Stomach smooth muscle (tissue), 2 donors: ENCODE results near the gene KIAA1191.

Experiments
- H3K27ac ChIP-seq: one replicate; pipeline ENCODE4 v1.7.0; 2013; ENCODE audit warnings: mild to moderate bottlenecking, low read length, inconsistent platforms
- H3K27me3 ChIP-seq, 2 donors: one replicate each; pipeline ENCODE4 v1.7.0; 2013; ENCODE audit warnings: low read length in 2 of 2; ENCODE audit not compliant: insufficient read depth in 2 of 2, control insufficient read depth in 1 of 2
- H3K36me3 ChIP-seq, 2 donors: one replicate each; pipeline ENCODE4 v1.7.0; 2013; ENCODE audit warnings: low read length in 2 of 2; ENCODE audit not compliant: control insufficient read depth in 2 of 2, insufficient read depth in 2 of 2
- H3K4me1 ChIP-seq: one replicate; pipeline ENCODE4 v1.7.0; 2013; ENCODE audit warnings: low read length; ENCODE audit not compliant: control insufficient read depth, insufficient read depth
- H3K4me3 ChIP-seq, 2 donors: one replicate each; pipeline ENCODE4 v1.7.0; 2013; ENCODE audit warnings: low read length in 2 of 2
- H3K9ac ChIP-seq, 2 donors: one replicate each; pipeline ENCODE4 v1.7.0; 2013; ENCODE audit warnings: low read length in 2 of 2, mild to moderate bottlenecking in 1 of 2
- H3K9me3 ChIP-seq, 2 donors: one replicate each; pipeline ENCODE4 v1.7.0; 2013; ENCODE audit warnings: low read length in 2 of 2; ENCODE audit not compliant: control insufficient read depth in 2 of 2
- donor health status: healthy.
- donor health status: Pancreatic carcinoma.

Gene KIAA1191

DNA sequence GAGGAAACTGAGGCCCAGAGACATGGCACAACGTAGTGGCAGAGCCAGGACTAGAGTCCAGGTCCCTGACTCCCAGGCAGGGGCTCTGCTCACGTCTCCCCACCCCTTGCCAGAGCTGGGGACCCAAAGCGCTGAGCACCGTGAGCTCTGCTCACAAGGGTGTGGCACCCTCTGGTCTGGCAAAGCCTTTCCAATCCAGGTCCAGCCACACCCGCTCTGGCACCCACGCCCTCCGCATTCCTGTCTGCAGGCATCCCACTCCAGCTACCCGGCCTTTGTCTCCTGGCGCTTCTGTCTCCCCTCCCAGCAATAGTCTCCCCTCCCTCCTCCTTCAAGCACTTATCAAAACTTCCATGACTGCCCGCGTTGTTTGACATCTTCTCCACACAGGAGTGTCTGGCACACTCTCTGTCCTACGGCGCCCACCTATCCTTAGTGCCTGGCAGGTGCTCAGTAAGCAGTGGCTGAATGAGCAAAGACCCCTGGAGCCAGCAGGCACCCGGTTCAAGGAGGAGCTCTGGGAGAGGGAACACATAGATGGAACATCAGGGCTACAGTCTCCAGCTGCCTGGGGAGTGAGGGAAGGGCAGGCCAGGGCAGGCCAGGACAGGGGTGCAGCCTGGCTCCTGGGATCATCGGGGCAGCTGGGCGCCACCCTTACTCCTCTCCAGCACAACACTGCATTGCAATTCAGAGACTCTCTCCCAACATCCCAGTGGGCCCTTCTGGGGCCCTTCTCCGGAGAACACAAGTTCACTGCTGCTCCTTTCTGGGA is 39.0 kb upstream of the KIAA1191 start:
- H3K27ac ChIP-seq, result no peak overlapping the region
- no peaks in the 10 kb centered on the region for H3K27me3 ChIP-seq
- peaks cover 11 to 20% of the 10 kb centered on the region in 2 donors for H3K36me3 ChIP-seq
- H3K9ac ChIP-seq, result no peak overlapping the region
- H3K4me3 ChIP-seq, result no peak overlapping the region
- H3K9me3 ChIP-seq, result no peaks in the 10 kb centered on the region
- H3K4me1 ChIP-seq, result no peaks in the 10 kb centered on the region

DNA sequence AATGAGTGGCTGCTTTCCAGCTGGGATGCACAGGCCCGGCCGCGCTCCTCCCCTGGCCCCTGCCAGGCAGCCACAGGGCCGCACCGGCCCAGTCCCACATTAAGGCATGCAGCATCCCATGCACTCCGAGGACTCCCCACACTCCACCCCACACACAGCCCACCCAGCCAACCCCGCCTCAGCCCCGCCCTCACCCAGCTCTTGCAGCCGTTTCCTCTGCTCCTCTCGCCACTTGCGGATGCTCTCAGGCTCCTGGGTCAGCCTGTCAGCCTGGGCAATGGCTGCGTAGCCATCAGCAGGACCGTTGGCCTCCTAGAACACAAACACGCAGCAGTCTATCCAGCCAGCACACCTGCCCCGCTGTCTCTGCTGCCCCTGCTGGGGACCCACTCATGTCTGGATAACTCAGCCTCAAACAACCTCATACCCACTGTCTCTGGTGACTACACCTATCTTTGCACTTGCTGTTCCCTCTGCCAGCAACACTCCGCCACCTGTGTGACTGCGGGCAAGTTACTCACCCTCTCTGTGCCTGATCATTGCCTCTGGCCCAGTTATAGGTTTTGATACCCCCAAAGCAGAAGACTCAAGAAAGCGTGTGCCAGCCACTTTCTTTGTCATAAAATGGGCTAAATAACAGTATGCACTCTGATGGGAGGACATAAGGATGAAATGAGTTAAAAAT is 36.3 kb upstream of the KIAA1191 start:
- peaks cover 23 to 35% of the 10 kb centered on the region in 2 donors for H3K36me3 ChIP-seq

DNA sequence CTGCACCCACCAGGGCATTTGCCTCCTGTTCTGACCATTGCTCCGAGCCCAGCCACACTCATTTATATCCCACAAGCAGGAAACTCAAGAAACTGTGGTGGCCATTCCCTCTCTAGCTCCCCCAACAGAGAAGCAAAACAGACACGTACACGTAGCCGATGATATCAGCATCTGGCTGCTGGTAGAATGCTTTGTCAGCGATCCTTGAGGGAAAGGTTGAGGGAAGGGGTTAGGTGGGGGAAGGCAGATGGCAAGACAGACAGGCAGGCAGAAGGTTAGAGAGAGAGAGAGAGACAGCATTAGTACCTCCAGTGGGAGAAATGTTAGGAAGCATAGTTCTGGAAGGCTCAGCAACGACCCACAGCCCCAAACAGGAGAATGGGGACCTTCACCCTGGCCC is 34.8 kb upstream of the KIAA1191 start:
- H3K27me3 ChIP-seq, result no peaks in the 10 kb centered on the region
- H3K9ac ChIP-seq, result no peak overlapping the region
- H3K36me3 ChIP-seq, result peaks cover 34 to 45% of the 10 kb centered on the region in 2 donors
- H3K4me1 ChIP-seq, result no peaks in the 10 kb centered on the region
- no peaks in the 10 kb centered on the region for H3K9me3 ChIP-seq
- peak overlapping the region; percentile 11 for H3K27ac ChIP-seq
- H3K4me3 ChIP-seq, result no peak overlapping the region

More for the DNA sequence above, 36.3 kb upstream of the KIAA1191 start:
- H3K27me3 ChIP-seq, result no peaks in the 10 kb centered on the region
- no peaks in the 10 kb centered on the region for H3K9me3 ChIP-seq
- no peaks in the 10 kb centered on the region for H3K4me1 ChIP-seq
- H3K4me3 ChIP-seq, result no peak overlapping the region
- H3K27ac ChIP-seq, result no peak overlapping the region
- H3K9ac ChIP-seq, result no peak overlapping the region

DNA sequence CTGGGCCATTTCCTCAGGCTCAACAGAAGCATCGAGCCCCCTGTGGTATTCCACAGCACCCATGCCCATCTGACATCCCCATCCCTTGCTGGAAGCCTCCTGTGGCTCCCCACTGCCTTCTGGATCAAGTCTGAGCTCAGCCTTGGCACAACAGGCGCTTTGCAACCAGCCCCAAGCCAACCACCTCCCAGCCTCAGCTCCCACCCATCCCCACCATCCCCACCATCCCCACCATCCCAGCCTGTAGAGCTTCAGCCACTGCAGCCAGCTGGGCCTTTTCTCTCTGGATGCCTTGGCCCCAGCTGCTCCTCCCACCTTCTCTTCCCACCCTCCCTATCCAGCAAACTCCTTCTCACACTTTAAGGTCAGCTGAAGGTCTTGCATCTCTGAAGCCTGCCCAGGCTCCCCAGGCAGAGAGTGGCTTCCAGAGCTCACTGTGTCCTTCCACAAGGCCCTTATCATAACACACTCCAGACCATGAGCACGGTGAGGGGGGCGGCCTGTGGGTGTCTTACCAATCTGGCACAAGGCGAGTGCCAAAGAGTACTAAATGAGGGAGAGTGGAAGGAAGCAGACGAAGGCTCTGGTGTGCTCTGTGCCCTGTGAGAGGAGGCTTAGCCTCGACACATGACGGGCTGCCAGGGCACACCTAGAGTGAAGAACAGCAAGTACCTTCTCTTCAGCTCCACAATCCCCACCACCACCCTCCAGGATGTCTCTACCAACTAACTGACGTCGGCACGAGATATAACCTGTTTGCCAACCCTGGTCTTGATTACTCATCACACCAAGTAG is 33.5 kb upstream of the KIAA1191 start:
- Histone ChIP-seq H3K9ac (no peak overlapping the region), H3K27me3 (no peaks in the 10 kb centered on the region), H3K4me3 (no peak overlapping the region), H3K27ac (no peak overlapping the region), H3K4me1 (no peaks in the 10 kb centered on the region), H3K36me3 (peaks cover 37 to 45% of the 10 kb centered on the region in 2 donors), H3K9me3 (no peaks in the 10 kb centered on the region)

DNA sequence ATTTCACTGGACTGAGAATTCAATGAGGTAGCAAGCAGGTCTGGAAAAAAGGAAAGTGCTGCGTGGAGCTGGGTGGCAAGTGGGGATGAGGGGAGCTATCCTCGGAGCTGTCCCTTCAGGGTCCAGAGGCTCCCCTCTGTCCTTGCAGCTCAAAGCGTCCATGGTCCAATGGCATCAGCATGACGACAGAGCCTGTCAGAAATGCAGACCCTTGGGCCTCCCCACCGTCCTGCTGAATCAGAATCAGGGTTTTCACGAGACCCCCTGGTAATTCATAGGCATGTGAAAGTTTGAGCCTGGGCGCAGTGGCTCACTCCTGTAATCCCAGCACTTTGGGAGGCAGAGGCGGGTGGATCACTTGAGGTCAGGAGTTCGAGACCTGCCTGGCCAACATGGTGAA is 32.5 kb upstream of the KIAA1191 start:
- no peak overlapping the region for H3K9ac ChIP-seq
- no peaks in the 10 kb centered on the region for H3K9me3 ChIP-seq
- no peaks in the 10 kb centered on the region for H3K27me3 ChIP-seq
- peaks cover 6% of the 10 kb centered on the region for H3K4me1 ChIP-seq
- peaks cover 37 to 45% of the 10 kb centered on the region in 2 donors for H3K36me3 ChIP-seq
- H3K4me3 ChIP-seq, result no peak overlapping the region
- no peak overlapping the region for H3K27ac ChIP-seq

DNA sequence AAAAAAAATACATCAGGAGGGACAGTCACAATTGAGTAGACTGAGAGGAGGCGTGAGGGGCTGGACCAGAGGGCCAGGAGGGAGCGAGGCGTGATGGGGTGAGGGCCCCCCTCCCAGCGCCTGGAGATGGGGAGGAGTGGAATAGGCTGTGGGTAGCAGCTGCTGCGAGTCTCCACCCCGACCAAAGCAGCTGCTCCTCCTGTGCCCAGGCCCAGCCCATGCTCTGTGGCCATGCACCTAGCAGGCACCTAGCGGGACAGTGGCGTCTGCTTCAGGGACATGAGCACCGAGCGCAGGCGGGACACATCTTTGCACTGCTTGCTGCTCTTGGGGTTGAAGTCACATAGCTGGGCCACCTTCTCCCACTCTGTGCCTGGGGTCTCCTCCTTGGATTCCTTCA is 31.0 kb upstream of the KIAA1191 start:
- Histone ChIP-seq H3K4me1 (peaks cover 15% of the 10 kb centered on the region), H3K27ac (no peak overlapping the region), H3K27me3 (no peaks in the 10 kb centered on the region), H3K36me3 (peaks cover 37 to 45% of the 10 kb centered on the region in 2 donors), H3K4me3 (no peak overlapping the region), H3K9me3 (no peaks in the 10 kb centered on the region), H3K9ac (no peak overlapping the region)

DNA sequence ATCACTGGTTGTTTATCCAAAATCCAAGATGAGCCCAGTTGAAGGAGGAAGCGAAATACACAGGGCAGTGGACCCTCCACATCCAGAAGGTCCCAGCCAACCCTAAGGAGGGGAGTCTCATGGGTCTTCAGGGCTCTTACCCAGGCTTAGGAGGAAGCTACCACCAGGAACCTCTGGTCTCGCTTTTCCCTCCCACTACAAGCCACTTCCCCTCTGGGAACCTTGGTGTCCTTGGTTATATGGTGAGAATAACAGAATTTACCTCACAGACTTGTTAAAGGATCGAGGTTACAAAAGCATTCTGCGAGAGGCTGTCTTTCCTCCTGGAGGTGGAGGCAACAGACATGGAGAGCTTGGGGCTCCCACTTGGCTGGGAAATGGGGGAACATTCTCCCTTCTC is 30.4 kb upstream of the KIAA1191 start:
- peaks cover 18% of the 10 kb centered on the region for H3K4me1 ChIP-seq
- H3K9ac ChIP-seq, result no peak overlapping the region
- peaks cover 36 to 44% of the 10 kb centered on the region in 2 donors for H3K36me3 ChIP-seq
- no peak overlapping the region for H3K4me3 ChIP-seq
- no peak overlapping the region for H3K27ac ChIP-seq
- no peaks in the 10 kb centered on the region for H3K27me3 ChIP-seq
- no peaks in the 10 kb centered on the region for H3K9me3 ChIP-seq

DNA sequence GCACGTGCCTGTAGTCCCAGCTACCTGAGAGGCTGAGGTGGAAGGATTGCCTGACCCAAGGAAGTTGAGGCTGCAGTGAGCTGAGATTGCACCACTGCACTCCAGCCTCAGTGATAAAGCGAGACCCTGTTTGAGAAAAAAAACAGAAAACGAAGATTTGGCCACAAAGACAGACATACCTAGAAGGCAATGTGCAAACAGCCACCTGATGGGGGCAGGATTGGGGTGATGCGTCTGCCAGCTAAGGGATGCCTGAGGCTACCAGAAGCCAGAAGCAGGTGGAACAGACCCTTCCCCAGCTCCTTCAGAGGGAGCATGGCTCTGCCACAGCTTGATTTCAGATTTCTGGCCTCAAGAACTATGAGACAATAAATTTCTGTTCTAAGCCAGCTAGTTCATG is 29.9 kb upstream of the KIAA1191 start:
- Histone ChIP-seq H3K9ac (no peak overlapping the region), H3K27ac (no peak overlapping the region), H3K4me1 (peaks cover 18% of the 10 kb centered on the region), H3K9me3 (no peaks in the 10 kb centered on the region), H3K27me3 (no peaks in the 10 kb centered on the region), H3K4me3 (no peak overlapping the region), H3K36me3 (peaks cover 36 to 40% of the 10 kb centered on the region in 2 donors)

DNA sequence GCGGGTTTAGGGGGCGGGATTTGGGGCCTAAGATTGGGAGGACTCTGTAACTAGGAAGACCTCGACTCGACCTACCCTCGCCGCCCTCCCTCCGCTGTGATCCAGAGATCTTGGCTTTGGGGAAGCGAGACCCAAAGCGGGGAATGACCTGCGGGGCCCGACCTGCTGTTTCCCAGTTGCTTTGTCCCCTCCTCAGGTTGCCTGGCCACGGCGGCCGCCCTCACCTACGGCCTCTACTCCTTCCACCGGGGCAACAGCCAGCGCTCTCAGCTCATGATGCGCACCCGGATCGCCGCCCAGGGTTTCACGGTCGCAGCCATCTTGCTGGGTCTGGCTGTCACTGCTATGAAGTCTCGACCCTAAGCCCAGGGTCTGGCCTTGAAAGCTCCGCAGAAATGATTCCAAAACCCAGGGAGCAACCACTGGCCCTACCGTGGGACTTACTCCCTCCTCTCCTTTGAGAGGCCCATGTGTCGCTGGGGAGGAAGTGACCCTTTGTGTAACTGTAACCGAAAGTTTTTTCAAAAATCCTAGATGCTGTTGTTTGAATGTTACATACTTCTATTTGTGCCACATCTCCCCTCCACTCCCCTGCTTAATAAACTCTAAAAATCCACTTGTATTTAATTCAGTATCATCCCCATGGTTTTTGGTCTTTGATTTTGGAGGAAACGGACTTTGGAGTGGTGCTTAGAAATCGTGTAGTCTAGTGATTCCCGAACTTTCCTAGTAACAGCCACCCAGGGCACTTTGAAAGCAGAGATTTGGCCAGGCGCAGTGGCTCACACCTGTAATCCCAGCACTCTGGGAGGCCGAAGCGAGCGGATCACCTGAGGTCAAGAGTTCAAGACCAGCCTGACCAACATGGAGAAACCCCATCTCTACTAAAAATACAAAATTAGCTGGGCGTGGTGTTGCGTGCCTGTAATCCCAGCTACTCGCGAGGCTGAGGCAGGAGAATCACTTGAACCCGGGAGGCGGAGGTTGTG is 27.9 kb upstream of the KIAA1191 start:
- Histone ChIP-seq H3K9ac (peak overlapping the region; percentile 96 to 97), H3K9me3 (no peaks in the 10 kb centered on the region), H3K4me3 (peak overlapping the region; percentile 98 to 99), H3K4me1 (peaks cover 18% of the 10 kb centered on the region), H3K27ac (peak overlapping the region; percentile 99), H3K36me3 (peaks cover 38 to 42% of the 10 kb centered on the region in 2 donors), H3K27me3 (no peaks in the 10 kb centered on the region)
